ENCODE results near the gene DVL2.

The DVL2 gene

DNA sequence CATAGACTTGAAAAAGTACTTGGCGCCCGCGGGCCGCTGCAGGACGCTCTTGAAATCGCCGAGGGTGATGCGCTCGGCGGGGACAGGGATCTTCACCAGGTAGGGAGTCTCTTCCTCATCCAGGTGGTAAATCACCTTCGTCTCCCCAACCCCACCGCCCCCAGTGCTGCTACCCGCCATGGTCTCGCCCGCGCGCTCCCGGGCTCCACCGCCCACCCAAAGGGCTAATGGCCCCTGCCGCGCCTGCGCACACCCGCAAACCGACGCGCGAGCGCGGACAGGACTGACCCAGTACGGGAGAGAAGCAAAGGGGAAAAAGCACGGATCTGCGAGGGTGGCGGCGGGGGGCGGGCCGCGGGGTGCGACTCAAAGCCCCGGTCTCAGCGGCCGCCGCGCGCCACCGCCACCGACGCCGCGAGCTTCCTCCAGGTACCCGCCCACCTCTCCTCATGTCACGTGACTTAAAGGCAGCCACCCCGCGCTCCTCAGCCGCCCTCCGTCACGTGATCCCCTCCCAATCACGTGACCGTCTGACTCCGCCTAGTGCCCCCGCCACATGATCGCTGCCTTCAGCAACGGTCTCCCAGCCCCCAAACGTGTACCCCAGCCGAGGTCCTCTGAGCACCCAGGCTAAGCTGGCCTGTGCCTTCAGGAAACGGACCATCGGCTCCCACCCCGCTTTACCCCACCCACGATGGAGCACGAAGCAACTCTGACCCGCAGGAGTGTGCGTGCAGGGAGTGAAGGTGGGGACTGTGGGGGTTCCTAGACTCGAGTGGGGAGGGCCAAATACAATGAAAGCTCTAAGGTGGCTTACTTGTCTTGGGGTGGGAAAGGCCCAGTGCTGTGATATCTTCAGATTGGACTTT is at the start of gene DVL2:
Gene DVL2, minus strand, starts transcription at position 435 of the 869 bp plus-strand sequence. Its CDS starts 255 bp downstream, at position 180.
- peak; percentile 93 for DNase-seq

DNA sequence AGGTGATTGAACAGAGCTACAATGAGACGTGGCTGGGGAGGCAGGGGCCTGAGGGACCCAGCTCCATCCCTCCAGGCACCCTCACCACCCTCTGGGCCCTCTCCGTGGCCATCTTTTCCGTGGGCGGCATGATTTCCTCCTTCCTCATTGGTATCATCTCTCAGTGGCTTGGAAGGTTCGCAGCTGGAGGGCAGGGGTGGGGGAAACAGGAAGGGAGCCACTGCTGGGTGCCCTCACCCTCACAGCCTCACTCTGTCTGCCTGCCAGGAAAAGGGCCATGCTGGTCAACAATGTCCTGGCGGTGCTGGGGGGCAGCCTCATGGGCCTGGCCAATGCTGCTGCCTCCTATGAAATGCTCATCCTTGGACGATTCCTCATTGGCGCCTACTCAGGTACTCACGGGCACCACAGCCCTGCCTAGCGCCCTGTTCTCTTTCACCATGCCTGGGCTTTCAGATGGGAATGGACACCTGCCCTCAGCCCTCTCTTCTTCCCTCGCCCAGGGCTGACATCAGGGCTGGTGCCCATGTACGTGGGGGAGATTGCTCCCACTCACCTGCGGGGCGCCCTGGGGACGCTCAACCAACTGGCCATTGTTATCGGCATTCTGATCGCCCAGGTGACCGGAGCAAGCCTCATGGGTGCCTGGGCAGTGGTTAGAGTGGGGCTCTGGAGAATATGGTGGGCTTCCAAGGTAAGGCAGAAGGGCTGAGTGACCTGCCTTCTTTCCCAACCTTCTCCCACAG is 49.3 kb upstream of the DVL2 start:
- no peak for DNase-seq

DNA sequence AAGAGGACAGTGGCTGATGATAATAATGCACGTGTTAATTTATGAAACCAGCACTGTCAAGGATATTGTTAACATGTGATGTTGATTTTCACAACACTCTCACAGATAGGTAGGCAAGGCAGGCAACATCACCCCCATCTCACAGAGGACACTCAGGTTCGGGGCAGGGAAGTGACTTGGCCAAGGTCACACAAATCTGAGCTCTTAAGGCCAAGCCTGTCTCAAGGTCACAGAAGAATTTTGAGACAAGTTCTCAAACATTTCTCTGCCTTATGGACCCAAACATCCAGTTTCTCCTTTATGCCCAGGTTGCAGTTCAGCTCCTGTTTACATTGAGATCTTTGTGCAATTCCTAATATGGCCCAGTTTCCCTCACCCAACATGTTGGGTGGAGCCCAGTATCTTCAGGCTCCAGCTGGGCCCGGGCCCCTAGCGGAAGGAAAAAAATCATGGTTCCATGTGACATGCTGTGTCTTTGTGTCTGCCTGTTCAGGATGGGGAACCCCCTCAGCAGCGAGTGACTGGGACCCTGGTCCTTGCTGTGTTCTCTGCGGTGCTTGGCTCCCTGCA is 48.5 kb upstream of the DVL2 start:
- no peak for DNase-seq

DNA sequence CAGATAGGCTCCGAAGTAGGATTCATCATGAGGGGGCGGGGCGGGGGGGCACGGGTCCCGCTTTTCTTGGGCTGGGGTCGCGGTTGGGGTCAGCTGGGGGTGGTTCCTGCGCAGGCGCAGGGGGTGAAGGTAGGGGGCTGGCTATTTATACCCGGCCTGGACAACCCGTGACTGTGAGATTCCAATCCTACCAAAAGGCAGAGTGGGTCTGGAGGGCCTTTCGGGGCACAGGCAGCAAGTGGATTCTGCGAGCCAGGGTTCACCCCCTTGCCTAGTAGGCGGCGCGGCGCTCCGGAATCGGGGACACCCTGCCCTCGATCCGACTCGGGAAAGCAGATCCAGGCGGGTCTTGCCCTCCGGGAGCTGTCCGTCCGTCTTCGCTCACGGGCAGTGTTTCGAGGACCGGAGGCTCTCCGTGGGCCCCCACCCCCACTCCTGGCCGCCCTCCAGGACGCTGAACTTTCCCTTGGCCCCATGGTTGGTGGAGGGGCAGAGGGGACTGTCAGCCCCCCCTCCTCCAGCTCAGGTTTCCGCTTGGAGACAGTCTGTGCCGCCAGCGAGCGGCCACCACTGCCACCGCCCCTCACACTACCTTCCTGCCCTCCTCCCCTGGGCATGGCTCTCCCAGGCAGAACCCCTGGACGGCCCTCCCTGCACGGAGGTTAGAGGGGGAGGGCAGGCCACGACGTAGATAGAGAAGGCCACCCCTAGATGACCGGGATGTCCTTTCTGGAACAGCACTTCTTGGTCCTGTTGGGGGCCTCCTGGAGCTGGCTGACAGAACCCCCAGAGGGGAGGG is 47.8 kb upstream of the DVL2 start:
- DNase-seq: no peak

DNA sequence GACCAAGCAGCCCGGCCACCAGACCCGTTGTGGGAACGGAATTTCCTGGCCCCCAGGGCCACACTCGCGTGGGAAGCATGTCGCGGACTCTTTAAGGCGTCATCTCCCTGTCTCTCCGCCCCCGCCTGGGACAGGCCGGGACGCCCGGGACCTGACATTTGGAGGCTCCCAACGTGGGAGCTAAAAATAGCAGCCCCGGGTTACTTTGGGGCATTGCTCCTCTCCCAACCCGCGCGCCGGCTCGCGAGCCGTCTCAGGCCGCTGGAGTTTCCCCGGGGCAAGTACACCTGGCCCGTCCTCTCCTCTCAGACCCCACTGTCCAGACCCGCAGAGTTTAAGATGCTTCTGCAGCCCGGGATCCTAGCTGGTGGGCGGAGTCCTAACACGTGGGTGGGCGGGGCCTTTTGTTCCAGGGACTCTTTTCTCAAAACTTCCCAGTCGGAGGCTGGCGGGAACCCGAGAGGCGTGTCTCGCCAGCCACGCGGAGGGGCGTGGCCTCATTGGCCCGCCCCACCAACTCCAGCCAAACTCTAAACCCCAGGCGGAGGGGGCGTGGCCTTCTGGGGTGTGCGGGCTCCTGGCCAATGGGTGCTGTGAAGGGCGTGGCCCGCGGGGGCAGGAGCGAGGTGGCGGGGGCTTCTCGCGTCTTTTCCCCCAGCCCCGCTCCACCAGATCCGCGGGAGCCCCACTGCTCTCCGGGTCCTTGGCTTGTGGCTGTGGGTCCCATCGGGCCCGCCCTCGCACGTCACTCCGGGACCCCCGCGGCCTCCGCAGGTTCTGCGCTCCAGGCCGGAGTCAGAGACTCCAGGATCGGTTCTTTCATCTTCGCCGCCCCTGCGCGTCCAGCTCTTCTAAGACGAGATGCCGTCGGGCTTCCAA is 47.0 kb upstream of the DVL2 start, which contains the start of gene SLC2A4:
Gene SLC2A4, plus strand, starts transcription at position 645 of the 879 bp plus-strand sequence. Its CDS starts 217 bp downstream, at position 862.
- DNase-seq: peak; percentile 82 to 87

DNA sequence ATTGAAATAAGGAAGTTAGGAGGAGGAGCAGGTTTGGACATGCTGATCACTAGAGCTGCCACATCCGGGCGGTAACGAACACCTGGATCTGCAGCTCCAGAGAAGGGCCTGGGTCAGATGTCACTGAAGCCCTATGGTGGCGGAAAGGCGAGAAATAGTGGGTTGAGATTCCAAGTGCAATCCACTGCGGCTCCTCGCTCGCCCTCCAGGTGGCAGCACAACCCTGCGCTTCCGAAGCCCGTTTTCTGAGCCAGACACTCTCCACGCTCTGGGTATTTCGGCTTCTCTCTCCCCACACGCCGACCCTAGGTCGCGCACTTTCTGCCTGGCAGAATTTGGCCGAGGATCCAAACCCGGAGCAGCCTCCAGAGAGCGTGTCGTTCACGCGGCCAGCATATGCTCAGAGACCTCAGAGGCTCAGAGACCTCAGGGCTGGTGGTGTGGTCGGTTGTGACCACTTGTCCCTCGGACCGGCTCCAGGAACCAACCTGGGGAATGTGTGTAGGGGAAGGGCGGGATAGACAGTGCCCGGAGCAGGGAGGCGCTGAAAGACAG is 46.3 kb upstream of the DVL2 start:
- DNase-seq: peak; percentile 82

DNA sequence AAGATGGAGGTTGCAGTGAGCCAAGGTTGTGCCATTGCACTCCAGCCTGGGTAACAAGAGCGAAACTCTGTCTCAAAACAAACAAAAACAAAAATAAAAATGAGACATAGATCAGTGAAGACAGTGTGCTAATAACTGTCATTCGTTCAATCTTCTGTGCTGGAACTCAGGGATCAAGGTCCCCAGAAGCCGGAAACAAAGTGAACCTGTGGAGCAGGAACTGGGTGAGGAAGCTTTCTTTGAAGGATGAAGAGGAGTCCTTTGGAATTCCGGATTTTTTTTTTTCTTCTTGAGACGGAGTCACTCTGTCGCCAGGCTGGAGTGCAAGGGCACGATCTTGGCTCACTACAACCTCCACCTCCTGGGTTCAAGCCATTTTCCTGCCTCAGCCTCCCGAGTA is 45.1 kb upstream of the DVL2 start:
- no peak for DNase-seq

DNA sequence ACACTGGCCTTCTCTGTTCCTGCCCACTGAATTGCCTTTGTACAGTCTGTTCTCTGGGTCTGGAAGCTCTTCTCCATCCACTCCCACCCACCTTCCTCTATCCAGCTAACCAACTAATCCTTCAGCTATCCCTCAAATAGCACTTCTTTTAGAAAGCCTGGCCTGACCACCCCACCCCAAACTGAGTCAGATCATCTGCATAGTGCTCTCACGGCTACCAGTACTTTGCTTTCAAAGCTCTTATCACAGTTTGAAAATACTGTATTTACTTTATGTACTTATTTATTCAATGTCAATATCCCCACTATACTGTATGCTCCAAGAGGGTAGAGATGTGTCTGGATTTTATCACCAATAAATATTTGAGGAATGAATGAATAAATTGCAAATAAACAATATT is 32.5 kb upstream of the DVL2 start:
- no peak for DNase-seq

DNA sequence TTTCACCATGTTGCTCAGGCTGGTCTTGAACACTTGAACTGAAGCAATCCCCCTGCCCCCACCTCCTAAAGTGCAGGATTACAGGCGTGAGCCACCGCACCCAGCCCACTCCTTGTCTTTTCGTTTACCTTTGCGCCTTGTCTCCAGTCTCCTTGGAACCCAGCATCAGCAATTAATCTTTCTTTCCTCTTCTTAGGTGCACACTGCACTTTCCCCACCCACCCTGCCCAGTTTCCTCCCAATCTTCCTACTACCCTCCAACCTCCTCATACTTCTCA is 29.4 kb upstream of the DVL2 start:
- no peak for DNase-seq

DNA sequence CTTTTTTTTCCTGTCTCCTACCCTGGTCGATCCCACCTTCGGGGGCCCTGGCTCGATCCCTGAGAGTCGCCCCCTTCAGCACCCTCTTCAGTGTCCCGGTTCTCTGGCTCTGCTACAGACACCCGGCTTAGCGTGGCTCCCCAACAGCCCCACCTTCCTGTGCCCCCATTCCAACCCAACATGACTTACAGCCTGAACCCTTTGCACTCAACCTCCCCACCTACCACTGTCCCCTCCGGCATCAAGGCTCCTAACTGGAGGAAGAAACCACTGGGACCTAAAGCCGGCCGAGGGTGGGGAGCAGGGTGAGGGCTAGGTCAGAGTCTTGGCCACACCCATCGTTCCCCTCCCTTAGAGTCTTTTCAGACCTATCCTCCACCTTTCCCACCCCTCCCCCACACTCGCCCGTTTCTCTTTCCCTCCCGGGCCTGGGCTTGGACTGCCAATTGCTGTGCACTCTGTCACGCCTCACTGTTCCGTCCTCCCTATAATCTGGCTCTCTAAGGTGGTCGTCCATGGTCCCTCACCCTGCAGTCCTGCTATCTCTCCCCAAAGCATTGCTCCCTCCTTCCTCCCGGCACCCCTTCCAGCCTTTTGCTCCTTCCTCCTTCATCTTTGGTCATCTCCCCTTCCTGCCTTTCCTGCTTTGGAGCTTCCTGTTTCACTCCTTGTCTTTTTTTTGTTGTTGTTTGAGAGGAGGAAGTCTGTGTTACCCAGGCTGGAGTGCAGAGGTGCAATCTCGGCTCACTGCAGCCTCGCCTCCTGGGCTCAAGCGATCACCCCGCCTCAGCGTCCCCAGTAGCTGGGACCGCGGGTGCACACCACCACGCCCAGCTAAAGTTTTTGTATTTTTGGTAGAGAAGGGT is 28.9 kb upstream of the DVL2 start:
- no peak for DNase-seq

DNA sequence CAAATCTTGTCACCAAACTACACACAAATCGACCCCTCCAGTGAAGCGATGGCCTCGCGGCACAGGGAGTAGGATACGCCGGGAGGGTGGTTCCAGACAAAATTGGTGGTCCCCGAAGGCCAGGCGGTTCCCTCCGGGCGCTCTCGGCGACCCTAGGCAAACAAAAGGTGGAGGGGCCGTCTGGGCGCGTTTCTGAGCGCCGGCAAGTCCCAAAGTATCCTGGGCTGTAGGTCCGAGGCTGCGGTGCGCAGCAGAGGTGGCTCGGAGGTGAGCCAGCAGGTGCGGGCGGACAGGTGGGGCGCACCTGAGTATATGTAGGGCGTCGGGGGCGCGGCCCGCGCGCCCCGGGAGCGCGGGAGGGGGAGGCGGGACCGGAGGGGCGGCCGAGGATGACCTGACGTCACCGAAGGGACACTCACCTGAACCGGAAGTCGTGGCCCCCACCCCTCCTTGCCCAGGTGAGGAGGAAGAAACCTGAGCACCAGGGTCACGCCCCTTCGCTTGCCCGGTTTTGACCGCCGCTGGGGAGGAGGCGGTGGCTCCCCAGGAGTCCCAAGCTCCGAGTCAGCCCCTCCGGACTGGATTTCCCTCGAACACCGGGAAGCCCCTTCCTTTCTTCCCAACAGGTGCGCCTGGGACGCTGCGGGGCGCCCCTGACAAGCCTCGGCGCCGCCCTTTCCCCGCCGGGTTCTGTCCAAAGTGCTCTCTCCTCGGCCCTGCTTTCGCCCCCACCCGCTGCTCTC is 28.0 kb upstream of the DVL2 start, which contains the start of gene CLDN7:
Gene CLDN7, minus strand, starts transcription at position 287 of the 743 bp plus-strand sequence. CDS start 435 bp downstream, outside the sequence.
- DNase-seq: no peak

DNA sequence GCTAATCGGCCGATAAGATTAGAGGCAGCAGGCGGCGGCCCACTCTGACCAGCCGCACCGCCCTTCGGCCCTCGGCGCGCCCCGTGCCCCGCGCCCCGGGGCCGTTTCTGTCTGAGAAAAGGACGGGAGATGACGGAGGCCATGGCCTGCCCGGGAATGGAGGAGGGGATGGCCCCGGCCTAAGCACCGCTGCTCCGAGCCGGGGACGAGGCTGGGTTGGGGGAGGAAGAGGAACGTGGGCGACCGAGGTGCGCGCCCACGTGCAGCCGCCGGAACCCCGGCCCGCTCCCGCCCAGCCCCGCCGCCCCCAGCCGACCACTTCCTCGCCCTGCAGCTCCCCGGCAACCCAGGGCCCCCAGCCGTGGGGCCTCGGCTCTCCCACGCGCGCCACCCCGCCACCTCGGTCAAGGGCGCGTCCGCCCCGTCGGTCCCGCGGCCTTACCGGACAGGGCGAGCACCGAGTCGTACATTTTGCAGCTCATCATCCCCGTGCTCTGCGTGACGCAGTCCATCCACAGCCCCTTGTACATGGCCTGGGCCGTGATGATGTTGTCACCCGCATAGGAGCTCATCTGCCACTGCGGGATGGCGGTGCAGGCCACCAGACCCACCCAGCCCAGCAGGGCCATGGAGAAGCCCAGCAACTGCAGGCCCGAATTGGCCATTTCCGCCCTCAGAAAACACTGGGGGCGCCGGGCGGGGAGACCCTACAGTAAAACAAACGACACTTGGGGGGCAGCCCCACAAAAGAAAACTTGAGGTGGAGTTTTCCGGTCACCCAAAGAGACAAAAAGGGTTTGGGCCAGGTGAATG is 27.3 kb upstream of the DVL2 start:
- DNase-seq: peak in 1 of 2 experiments; percentile 29

DNA sequence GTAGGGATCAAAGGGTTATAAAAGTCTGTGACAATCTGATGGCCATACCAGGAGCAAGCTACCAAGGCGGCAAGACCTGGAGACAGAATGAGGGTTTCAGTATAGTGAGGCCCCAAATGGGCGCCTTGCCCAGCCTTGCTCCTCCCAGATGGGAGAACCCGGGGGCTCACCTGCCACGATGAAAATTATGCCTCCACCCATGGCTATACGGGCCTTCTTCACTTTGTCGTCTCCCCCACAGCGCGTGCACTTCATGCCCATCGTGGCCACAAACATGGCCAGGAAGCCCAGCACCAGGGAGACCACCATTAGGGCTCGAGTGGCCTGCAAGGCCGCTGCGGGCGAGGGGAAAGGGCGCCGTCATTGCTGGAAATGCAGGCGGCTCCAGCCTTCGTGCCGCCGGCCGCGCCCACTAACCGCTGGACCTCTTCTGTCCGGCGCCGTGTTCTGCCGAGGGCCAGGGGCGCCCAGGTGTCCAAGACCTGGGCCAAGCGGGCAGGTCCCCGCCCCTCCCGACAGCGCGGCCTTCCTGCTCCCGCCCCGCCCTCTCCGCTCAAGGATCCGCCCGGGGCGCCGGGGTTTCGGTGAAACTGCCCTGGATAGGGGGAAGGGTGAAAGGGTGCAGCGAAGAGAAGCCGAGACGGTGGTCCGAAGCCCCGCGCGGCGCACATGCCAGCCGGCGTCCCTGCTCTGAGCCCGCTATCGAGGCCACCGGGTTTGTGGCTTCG is 26.5 kb upstream of the DVL2 start:
- DNase-seq: no peak

DNA sequence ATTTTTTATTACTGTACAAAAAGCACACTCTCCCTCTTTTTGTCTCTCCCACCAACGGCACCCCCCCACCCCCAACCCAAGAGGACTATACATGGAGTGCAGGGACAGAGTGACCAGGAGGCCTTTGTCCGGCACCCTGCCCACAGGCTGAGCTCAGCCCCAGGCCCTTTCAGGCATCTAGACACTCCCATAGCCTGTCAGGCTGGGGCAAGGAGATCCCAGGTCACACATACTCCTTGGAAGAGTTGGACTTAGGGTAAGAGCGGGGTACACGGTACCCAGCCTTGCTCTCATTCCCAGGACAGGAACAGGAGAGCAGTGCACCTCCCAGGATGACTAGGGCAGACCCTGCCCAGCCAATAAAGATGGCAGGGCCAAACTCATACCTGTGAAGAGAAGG is 25.8 kb upstream of the DVL2 start:
- DNase-seq: no peak

DNA sequence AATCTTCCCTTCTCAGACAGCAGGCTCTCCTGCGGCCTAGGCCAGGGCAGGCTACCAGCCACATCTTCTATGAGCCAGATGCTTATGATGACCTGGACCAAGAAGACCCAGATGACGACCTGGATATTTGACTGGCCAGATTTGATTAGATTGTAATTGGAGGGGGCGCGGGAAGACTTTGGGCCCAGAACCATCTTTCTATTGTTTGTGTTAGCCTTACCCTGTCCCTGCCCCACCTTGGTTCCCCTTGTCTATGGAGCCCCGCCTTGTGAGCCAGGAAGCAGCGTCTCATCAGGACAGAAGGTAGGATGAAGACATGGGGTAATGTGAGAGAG is 25.2 kb upstream of the DVL2 start:
- DNase-seq: no peak

DNA sequence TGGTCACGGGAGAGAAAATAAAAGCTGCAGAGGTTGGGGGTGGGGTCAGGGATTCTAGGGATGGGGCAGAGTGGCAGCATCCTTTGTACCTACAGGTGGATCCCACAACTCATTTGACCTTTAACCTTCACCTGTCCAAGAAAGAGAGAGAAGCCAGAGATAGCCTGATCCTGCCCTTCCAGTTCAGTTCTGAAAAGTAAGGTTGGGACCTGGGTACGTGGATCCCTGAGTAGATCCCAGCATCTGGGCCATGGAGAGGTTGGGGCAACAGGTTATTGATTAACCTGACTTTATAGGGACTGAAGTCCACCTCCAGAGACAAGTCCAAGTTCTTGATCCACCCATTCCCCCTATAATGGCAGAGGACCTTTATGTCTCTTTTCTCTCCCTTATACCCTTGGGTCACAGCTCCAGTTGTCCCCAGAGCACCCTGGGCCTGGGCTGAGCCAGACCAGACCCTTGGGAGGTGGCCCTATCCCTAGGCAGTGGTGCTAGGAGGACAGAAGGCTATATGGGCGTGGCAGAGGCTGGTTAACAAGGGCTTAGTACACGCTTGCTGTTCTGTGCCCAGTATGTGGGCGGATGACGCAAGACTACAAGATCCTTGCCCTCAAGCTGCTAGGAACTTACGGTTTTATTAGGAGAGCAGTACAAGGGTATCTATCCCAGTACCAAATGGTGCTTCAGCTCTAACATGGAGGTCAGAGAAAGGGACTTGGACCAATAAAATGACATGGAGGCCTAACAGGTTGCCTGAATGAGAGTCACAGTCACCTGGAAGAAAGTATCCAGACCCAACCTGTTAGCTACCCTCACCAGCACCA is 24.6 kb upstream of the DVL2 start:
- DNase-seq: no peak

DNA sequence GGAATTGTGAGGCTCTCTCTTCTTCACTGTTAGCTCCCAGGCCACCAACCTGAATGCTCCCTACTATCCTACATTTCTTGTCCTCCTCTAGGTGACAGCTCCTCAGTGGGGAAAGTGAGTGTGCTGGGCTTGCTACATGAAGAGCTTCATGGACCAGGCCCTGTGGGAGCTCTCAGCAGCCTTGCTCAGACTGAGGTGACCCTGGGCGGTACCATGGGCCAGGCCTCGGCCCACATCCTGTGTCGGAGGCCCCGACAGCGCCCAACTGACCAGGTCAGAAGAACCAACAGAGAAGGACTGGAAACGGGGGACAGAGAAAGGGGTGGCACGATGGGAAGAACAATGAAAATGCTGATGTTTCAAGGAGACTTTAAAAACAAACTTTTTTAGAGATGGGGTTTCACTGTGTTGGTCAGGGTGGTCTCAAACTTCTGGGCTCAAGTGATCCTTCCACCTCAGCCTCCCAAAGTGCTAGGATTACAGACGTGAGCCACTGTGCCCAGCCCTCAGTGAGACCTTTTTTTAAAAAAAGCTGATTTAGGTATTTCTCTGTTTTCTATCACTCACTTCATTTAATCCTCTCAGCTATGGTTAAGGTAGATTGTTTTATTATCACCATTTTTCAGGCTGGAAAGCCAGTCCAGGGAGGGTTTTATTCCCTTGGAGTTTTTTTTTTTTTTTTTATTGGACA is 22.6 kb upstream of the DVL2 start:
- no peak for DNase-seq
